HT-29 (cell line): ENCODE results near the gene UBE2S. TPM values are rescaled to one million over a fixed set of nuclear protein-coding genes. Genes with fewer than 3 reads are reported as not detected.
A peak's percentile ranks its signal among the peaks of the same experiment; 100 is the strongest.
"Not testable (repeated sequence)": the region's sequence is repeated elsewhere in the genome, so short reads cannot be mapped to it uniquely, and the experiment has no call there.

Source experiments
- DNase-seq: peaks from one replicate; pipeline ENCODE4 v3.0.0-alpha.2; 2015; ENCODE audit warnings: low spot score
- total RNA-seq: library from RNA; depleted of rRNA; stranded (reverse); fragments of >200 nt; shearing (Covaris generic); gene quantifications from 2 replicates; pipeline ENCODE4 v1.2.3, GENCODE V29; 2014

Gene UBE2S
- total RNA-seq, 1 experiment from 2014 or later: 2,696 TPM

DNA sequence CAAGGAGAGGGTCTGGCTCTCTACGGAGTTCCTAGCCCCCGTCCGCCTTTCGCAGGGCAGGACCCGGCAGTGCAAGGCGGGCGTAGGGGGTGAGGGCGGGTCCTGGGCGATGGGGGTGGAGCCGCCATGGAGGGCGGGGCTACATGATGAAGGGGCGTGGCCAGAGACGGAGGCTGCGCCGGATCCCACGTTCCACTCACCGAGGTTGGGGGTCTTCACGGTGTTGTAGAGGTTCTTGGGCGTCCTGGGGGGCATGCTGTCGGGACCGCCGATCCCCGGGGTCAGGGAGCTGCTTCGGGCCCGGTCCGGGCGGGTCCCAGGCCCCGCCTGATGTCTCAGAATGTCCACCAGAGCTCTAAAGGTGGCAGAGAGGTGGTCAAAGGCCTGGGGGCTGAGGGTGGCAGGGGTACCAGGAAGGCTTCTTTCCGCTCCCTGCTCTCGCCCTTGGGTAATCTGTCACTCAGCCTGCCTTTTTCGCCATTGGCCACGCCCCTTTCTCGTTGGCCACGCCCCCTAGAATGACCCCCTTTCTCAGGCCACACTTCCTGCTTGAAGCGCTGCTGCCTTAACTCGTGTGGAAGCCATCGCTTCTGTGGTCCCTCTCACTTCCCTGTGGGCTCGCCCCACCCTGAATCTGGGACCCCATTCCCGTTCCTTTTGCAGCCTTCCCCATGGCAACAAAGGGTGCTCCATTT, 33.0 kb upstream of the UBE2S start:
- no peak for DNase-seq

DNA sequence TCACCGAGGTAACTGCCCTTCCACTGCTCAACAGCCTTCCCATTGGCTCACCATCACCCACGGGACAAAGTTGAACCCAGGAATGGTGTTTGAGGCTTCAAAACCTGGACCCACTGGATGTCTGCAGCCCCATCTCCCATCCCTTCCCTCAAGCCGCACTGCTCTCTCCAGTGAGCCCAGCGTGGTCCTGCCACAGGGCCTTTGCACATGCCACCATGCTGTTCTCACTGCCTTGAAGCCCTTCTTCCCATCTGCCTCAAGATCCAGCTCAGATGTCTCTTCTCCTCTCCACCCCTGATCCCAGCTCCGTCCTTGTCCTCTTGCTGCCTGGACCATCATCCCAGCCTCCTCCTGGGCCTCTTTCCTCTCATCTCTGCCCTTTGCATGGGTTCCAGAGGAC, 31.5 kb upstream of the UBE2S start:
- no peak for DNase-seq

DNA sequence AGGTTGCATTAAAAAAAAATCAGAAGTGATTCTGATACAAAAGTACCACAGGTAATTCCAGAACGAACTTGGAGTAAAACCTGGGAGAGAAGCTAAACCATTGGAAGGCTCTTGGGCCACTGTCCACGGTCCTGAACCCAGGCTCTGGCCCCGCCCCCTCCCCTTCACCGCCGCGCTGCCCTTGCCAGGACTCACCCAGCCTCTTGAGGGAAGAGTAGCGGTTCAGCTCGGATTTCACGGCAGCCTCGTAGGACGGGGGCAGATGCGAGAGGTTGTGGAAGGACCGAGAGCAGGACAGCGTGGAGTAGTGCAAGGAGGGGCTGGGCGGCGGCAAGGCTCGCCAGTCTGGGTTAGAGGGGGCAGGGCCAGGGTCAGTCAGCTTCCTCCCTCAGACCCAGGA, 29.8 kb upstream of the UBE2S start:
- DNase-seq: peak; percentile 92

DNA sequence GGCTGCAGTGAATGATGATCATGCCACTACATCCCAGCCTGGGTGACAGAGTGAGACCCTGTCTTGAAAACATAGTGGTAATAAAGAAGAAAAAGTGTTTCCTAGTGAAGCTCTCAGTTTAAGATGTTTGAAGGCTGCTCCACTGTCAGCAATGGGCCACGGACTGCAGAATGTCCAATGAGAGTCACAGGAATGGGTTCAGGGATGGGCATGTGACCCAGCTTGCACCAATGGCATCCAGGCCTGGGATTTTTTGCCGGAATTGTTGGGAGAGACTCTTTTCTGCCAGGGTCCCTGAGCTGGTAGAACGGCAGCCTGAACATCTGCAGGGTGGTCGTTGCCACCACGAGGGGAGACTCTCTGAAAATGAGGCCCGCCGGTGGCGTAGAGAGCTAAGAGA, 29.3 kb upstream of the UBE2S start:
- DNase-seq: no peak

DNA sequence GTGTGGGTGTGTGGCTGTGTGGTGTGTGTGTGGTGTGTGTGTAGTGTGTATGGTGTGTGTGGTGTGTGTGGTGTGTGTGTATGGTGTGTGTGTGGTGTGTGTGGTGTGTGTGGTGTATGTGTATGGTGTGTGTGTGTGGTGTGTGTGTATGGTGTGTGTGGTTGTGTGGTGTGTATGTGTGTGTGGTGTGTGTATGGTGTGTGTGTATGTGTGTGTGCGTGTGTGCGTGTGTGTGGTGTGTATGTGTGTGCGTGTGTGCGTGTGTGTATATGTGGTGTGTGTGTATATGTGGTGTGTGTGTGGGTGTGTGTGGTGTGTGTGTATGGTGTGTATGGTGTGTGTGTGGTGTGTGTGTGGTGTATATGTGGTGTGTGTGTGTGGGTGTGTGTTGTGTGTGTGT, 27.4 kb upstream of the UBE2S start:
- no peak for DNase-seq

DNA sequence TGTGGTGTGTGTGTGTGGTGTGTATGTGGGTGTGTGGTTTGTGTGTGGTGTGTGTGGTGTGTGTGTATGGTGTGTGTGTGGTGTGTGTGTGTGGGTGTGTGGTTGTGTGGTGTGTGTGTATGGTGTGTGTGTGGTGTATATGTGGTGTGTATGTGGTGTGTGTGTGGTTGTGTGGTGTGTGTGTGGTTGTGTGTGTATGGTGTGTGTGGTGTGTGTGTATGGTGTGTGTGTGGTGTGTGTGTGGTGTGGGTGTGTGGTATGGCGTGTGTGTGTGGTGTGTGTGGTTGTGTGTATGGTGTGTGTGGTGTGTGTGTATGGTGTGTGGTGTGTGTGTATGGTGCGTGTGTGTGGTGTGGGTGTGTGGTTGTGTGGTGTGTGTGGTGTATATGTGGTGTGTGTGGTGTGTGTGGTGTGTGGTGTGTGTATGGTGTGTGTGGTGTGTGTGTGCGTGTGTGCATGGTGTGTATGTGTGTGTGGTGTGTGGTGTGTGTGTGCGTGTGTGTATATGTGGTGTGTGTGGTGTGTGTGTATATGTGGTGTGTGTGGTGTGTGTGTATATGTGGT, 26.9 kb upstream of the UBE2S start:
- DNase-seq: no peak

DNA sequence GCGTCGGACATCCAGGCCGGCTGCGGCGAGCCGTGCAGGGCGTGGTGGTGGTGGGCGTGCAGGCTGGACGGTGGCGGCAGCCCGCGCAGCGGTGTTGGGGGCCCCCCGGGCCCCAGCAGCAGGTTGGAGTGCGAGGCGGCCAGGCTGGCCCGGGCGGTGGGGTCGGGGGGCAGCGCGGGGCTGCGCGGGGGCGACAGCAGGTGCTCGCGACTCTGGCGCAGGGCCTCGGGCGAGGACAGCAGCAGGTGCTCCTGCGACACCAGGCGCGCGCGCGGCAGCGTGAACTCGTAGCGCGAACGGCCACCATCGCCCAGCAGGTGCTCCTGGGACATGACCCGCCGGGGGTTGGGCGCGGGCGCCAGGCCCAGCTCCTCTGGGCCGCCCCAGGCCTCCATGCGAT, 25.7 kb upstream of the UBE2S start:
- no peak for DNase-seq

DNA sequence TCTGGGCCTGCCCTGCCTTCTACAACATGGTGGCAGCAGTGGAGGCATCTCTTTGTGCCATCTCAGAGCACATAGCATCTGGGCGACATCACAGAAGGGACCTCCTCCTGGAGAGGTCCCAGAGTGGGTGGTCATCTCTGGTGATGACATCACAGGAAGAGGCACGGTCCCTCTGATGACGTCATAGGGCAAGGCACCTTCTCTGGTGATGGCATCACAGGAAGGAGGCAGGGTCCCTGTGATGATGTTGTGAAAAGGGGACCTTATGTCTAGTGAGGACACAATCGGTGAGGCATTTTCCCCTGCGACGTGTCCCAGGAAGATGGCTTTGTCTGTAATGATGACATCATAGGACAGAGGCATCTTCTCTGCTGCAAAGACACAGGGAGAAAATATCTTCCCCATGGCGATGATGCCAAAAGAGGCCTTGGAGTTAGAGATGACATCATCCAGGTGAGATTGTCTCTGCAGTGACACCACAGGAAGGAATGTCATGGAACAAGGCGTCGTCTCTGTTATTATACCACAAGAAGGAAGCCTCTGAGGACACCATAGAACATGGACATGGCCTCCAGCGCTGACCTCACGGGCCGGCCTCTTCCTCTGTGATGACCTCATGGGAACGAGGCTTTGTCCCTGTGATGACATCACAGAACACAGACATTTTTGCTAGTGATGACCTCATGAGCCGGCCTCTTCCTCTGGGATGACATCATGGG, 24.8 kb upstream of the UBE2S start:
- DNase-seq: no peak

DNA sequence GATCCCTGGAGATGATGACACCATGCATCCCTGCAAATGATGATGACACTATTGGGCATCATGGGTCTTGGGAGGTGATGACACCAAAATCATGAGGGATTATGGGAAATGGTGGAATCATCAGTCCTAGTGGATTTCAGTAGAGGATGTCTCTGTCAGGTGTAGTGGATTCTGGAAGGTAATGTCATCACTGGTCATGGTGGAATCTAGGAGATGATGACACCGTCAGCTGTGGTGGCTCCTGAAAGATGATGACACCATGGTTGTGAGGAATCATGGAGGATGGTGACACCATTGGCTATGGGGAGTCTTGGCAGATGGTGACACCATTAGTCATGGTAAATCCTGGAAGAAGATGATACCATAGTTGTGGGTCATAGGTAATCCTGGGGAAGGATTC, 23.6 kb upstream of the UBE2S start:
- no peak for DNase-seq

DNA sequence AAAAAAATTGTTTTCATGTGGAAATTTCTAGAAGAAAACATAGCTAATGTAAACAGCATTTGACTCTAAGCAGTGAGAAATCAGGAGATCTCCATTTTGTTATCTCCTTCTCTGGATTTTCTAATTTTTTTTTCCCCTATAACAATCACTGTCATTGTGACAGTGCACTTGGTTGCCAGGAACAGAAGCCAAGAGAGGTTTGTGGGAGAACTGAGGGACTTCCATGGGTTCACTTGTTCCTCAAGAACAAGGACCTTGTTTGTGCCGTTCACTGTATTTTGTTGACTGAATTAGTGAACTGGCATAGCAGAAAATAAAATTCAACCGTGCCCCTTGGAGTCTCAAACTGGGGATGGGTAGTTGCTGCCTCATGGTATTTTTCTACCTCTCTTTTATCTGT, 18.5 kb upstream of the UBE2S start:
- DNase-seq: no peak

DNA sequence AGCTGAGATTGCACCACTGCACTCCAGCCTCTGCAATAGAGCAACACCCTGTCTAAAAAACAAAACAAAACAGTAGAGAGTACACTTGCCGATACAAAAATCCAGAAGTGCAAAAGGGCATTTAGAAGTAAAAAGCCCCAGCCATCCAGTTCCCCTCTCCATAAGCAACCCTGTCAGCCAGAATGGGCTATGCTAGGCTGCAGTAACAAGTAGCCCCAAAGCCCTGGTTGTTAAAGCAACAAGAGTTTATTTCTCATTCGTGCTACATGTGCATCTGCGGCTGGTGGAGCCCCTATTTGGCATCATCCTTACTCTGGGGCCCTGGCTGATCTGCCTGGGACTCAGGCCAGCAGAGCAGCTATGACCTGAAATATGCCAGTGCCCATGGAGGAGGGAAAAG, 16.9 kb upstream of the UBE2S start:
- DNase-seq: no peak

DNA sequence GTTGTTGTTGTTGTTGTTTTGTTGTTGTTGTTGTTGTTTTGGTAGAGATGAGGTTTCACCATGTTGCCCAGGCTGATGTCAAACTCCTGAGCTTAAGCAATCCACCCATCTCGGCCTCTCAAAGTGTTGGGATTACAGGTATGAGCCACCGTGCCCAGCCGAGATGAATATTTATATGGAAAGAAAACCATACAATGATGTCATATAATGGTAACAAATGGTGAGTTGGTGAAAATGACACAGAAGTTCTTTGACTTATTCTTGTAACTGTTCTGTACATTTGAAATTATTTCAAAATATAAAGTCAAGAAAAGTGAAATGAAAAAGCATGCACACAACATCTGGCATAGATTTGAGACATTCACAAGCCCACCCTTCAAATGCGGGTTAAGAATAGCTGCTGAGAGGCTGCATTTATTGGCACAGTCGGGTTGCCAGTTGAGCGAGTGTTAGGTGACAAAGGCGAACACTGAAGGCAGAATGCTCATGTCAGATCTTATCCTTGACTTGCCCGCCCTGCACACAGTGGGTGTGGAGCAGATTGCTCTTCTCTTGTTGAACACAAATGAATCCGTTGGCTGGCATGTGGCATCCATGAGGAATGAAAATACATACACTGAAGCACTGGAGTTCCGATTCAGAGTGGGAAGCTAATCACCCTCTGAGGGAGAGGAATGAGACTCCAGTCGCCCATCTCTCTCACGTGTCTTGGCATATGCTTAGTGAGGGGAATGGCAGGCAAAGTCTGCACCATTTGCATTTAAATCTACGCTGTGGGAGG, 15.8 kb upstream of the UBE2S start:
- no peak for DNase-seq

DNA sequence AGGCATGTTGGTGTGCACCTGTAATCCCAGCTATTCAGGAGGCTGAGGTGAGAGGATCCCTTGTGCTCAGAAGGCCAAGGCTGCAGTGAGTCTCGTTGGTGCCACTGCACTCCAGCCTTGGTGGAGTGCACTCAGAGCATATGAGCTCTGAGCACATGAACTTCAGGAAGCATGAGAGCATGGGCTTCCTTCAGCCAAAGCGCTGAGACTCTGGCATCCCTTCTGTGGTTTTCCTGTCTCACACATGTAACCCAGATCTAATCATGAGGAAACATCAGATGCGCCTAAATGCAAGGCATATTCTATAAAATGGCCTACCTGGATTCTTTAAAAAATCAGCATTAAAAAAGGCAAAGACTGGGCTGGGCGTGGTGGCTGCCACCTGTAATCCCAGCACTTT, 13.7 kb upstream of the UBE2S start:
- not testable (repeated sequence) for DNase-seq

DNA sequence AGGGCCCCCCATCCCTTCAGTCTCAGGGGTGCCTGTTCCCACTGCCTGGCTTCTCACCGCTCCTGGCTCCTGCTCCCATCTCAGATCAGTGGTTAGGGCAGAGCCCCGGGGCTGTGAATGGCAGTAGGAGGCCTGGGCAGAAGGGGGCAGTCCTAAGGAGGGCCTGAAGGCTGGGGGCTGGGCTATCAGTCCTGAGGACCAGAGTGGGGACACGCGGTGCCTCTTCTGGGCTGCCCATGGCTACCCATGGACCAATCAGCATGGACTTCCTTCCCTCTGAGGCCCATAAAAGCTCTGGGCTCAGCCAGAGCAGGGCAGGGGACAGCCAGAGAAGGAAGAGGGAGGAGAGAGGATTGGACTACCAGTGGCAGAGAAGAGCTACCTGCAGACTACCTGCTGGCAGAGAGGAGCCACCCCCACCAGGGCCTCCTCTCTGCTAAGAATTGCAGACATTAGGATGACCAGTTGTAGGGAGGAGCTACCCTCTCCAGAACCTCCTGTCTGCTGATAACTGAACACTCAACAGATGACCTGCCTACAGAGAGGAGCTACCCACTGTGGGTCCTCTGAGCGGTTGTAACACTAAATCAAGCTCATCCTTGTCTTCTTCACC, 12.1 kb upstream of the UBE2S start:
- no peak for DNase-seq

DNA sequence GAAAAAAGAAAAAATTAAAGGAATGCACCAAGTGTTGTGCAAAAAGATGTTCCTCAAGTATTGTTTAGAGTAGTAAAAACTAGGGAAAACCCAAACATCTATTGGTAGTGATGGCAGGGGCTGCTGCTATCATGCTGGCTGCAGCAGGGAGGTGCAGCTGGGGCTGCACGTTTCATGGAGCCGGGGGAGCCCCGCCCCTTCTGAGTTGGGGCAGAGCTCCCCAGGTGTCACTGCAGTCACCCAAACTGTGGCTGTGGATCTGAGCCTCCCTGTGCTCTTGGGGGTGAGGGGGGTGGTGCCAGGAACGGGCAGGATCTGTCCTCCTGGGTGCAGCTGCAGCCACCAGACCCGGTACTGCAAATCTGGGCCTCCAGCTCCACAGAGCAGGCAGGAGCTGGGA, 11.5 kb upstream of the UBE2S start:
- DNase-seq: no peak

DNA sequence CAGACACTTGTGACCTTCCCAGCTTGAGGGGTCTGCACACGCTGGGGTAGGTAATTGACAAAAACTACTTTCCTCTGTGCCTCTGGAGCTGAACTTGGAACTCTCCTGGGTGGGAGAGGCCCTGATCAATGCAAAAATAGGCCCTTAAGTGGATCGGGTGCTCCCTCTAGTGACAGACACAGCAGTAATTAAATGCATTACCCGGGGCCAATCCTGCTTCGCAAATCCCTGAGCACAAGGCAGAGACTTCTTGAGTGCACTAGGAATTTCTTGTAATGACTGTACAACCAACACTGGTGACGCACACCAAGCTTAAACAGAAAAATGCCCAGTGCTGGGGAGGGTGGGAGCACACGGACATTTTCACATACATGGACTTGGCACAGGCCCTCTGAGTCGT, 10.6 kb upstream of the UBE2S start:
- peak; percentile 95 for DNase-seq

DNA sequence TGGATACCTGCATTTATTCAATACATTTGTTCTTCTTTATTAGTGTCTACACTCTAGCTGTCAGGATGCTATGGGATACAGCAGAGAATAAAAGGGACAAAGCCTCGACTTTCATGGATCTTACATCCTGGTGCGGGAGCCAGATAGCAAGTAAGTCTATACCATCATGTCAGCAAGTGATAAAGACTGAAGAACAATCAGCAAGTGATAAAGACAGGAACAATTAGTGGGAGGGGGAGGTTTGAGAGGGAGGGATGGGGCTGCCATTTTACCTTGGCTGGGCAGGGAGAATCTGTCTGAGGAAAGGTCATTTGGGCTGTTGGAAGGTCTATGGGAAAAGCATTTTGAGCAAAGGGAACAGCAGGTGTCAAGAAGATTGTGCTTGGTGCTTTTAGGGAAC, 2.6 kb upstream of the UBE2S start:
- no peak for DNase-seq

DNA sequence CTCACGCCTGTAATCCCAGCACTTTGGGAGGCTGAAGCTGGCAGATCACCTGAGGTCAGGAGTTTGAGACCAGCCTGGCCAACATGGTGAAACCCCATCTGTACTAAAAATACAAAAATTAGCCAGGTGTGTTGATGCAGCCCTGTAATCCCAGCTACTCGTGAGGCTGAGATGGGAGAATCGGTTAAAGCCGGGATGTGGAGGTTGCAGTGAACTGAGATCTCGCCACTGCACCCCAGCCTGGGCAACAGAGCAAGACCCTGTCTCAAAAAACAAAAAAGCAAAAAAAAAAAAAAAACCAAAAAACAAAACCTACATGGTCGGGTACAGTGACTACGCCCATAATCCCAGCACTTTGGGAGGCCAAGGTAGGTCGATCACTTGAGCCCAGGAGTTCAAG, 1.6 kb upstream of the UBE2S start:
- DNase-seq: not testable (repeated sequence)

DNA sequence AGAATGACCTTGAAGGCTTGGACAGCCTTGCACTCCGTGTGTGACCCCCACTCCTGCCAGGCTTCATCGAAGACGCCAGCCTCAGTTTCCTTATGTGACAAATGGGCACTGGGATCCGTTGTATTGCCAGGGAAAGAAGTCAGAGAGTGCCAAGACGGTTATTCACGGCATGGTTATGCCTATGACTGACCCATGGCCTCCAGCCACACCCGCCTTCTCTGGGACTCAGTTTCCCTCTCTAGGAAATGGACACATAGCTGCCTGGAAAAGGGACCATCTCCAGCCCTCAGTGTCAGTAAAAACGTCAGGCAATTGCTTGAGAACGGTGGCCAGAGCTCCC, 915 bp upstream of the UBE2S start:
- DNase-seq: no peak

DNA sequence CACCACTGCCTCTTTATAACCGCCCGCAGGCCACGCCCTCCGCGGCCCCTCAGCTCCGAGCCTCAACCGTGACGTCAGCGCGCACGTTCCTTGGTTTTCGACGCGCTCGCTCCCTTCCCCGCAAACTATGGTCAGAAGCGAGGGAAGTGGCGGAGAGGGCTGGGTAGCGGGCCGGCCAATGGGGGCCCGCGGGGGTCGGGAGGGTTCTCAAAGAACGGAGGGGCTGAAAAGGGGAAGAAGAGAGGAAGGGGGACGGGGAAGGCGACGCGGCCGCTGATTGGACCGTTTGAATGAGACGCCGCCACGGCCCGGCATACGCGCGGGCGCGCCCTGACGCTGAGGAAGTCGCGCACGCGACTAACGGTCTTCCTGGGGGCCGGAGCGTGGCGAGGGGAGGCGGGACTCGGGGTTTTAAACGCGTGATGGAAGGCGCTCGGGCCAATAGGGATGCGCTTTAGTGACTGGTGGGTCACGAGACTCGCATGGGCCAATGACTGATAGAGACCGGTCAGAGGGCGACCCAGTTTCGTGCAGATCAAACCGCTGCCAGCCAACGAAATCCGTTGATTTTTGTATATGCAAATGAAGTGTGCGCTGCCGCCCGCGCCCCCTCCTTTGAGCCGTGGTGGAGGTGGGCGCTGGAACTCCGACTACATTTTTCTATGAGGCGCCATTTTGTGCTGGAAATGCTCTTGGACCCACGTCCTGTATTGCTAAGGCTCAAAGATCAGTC, 378 bp upstream of the UBE2S start:
- DNase-seq: peak; percentile 100

DNA sequence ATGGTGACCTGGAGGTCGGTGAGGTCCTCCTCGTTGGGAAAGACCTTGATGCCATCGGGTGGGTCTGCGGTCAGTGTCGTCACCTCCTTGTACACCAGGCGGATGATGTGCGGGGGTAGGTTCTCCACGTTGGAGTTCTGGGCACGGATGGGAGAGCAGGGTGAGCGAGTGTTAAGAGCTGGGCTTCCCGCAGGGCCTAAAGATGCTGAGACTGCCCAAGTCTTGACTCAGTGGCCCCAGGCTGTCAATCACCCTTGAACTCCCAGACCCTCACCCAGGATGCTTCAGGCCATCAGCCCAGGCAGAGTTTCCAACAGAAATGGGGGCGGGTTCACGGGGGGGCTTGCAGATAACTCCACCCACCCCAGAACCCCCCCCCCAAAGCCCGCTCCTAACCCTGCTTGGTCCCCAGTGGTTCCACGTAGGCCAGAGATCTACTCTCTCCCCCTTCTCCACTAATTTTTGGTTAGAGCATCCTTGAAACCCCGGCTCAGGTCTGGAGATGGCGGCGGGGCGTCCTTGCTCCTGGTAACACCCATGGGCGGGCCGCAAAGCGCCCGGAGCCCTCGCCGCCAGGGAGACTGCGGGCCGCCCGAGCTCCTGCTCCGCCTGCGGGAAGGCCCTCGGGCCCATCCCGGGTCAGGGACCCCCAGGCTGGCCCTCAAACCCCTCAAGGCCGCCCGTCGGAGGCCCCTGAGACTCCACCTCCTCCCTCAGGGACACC, 600 bp downstream of the UBE2S start:
- peak; percentile 54 for DNase-seq
